ENCODE measurements around the gene SERPINA12.

SERPINA12 gene

GRCh38 chr14:94462763-94463572, 46.3 kb downstream of the SERPINA12 start:
- no peak for DNase-seq (ENCODE audit: low spot score)

GRCh38 chr14:94462219-94462551, 47.1 kb downstream of the SERPINA12 start:
- no peak for DNase-seq (ENCODE audit: low spot score)

GRCh38 chr14:94461526-94462218, 47.6 kb downstream of the SERPINA12 start:
- no peak for DNase-seq (ENCODE audit: low spot score)

DNA sequence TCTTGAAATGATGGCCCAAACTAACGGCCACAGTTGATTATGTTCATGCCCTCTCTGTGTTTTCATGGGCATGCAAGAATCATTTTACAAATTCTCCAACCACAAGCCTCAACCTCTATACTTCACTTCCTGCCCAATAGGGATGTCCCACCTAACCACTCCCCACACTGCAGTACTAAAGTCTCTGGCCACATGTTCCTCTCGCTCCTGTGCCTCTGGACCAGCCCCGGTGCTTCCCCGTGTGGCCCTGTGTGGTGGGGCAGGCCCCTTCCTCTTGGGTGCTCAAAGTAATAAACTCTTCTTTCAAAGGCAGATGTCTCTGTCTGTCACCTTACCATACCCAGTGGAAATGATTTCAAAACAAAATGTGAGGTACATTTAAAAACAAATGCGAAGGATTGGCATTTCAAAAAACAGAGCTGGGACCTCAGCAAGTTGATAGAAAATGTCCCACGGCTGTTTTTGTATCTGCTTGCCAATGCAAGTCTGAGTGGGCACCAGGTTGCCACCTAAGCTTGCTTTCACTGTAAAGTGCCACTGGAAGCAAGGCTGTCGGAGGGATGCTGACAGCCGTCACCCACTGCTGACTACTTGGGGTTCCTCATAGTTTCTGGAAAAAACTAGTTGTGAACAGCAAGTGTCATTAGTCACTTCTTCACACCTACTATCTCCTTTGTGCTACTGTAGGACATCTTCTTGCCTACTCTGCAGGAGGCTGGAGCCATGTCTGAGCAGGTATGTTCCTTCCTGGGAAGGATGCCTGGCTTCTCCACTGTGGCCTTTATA, 48.4 kb downstream of the SERPINA12 start:
- no peak for DNase-seq (ENCODE audit: low spot score)

- peak; percentile 70 for DNase-seq (ENCODE audit: low spot score)
These were observed 50.6 kb downstream of the SERPINA12 start for GRCh38 chr14:94458558-94459205.

DNA sequence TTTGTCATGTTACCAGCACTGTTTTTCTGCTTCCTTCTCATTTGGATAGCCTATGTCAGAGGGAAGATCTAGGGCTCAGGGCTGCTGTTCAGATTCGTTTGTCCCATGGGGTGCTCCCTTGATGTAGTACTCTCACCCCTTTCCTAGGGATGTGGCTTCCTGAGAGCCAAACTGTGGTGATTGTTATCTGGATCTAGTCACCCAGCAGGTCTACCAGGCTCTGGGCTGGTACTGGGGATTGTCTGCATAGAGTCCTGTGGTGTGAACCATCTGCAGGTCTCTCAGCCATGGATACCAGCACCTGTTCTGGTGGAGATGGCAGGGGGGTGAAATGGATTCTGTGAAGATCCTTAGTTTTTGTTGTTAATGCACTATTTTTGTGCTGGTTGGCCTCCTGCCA, 51.2 kb downstream of the SERPINA12 start:
- DNase-seq (ENCODE audit: low spot score): no peak

GRCh38 chr14:94455928-94456327, 53.3 kb downstream of the SERPINA12 start:
- DNase-seq (ENCODE audit: low spot score): no peak

DNA sequence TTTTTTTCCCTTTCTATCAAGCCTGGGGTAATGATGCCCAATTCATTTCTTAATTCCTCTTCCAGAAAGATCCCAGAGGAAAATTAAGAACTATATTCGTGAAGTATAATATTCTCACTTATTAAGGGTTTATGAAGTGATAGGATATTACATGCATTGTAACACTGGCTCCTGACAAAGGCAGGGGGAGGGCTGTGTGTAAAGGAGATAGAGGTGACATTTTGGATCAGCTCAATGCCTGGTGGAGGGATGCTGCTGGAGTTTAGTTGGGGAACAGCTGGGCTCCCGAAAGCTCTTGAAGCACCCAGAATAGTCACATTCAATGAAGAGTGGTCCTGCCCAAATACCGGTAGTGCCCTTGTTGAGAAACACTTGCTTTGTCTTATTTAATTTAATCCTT, 57.4 kb downstream of the SERPINA12 start:
- no peak for DNase-seq (ENCODE audit: low spot score)

- no peak for DNase-seq (ENCODE audit: low spot score)
These were observed 58.0 kb downstream of the SERPINA12 start for GRCh38 chr14:94451091-94451771.

DNA sequence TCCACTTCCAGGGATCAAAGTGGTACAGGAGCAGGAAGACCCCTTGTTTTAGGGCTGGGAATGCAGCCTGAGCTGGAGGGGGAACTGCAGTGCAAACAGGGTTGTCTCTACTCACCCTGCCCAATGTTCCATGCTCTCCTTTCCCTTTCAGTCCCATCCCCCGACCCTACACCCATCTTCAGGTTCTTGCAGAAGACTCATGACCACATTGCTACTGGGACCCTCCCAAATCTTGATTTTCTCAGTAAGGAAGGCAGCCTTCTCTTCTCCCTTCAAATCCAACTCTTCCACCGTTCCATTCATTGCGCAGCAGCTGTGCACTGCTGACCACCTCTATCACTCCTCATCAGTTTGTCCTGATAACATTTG, 58.6 kb downstream of the SERPINA12 start:
- no peak for DNase-seq (ENCODE audit: low spot score)

- DNase-seq (ENCODE audit: low spot score): no peak
These were observed 59.3 kb downstream of the SERPINA12 start for GRCh38 chr14:94449930-94450329.

GRCh38 chr14:94448071-94448808, 61.0 kb downstream of the SERPINA12 start:
- DNase-seq (ENCODE audit: low spot score): no peak

DNA sequence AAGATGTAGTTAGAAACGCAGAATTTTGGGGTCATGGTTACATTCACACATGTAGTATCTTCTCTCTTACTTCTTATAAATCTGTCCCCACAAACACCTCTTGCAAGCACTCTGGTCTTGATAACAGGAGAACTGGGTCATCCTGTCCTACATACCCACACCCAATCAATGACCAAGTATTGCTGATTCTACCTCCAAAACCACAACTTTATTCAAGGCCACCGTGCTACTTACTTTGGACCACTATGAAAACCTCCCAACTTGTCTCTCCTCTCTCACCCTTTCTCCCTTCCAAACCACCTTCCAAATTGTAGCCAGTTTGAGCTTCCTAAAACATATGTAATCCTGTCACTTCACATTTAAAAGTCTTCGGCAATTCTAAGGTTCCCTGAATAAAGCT, 62.1 kb downstream of the SERPINA12 start:
- DNase-seq (ENCODE audit: low spot score): no peak

DNA sequence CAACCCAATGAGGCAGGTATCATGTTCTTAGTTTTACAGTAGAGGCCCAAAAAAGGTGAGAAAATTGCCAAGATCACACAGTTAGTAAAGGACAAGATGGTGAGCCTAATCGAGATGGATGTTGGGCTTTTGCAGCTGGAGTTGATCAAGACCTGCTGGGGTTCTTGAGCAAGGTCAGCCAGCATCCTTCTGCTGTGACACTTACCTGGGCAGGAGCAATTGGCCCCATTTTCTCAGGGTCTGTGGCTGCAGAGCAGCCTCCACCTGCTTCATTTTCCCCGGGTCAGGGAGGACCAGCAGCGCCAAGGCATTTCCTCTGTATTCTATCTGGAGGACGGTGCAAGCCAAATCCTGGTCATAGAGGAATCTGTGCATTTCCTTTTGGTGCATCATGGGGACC, 63.1 kb downstream of the SERPINA12 start:
- DNase-seq (ENCODE audit: low spot score): no peak

DNA sequence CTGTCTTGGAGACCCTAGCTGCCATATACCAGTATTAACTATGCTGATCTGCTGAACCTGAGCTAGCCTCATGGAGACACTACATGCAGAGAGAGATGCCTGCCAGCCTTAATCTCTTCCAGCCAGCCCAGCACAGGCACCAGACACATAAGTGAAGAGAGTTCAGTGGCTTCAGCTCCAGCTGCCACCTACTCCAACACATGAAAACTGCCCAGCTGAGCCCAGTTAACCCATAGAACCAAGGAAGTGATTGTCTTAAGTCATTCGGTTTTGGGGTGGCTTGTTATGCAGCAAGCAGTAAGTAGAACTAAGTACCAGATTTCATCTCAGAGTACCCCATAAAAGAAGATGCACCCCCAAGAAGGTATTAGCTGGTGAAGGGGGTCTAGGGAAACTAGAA, 64.3 kb downstream of the SERPINA12 start:
- no peak for DNase-seq (ENCODE audit: low spot score)

DNA sequence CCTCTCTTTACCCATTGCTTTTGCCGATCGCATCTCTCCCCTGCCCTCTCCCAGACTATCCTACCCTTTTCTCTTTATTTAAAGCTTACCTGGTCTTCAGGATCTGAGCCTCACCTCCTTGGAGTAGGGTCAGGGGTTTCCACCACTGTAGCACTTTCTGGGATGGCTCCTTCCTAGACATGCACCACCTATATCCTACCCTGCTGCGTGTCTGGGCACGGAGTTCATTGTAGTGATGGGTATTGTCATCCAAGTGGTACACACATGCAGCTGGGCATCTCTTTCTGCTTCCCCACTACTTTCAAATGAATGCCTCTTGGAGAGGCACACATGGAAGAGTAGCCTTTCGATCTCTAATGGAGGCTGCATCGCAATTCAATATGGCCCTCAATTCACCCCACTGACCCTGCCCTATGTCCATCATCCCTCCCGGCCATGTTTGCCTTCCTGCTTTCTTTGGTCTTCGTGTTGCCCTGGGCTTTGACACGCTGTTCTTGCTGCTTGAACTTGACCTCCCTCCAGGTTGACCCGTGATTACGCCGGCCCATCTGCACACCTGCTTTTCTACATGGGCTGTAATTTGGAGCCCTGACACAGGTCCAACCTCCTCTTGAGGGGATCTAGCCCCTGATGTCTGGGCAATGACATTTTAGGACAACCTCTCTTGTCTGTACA, 67.6 kb downstream of the SERPINA12 start:
- DNase-seq (ENCODE audit: low spot score): no peak

DNA sequence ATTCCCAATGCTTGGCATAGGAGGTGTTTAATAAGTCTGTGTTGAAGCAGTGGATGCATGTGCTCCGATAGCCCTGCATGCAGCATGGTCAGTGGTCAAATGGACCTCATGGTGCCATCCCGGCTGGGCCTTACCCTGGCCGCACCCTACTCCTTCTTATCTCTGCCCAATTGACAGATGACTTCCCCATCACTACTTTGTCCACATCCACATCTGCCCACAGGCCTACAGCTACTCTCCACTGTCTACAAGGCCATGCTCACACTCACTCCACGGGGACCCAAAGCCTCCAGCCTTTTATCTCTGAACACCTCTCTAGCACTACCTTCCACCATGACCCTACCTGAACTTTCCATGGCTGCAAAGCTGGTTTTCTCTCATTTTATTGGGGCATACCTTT, 68.1 kb downstream of the SERPINA12 start:
- DNase-seq (ENCODE audit: low spot score): no peak

DNA sequence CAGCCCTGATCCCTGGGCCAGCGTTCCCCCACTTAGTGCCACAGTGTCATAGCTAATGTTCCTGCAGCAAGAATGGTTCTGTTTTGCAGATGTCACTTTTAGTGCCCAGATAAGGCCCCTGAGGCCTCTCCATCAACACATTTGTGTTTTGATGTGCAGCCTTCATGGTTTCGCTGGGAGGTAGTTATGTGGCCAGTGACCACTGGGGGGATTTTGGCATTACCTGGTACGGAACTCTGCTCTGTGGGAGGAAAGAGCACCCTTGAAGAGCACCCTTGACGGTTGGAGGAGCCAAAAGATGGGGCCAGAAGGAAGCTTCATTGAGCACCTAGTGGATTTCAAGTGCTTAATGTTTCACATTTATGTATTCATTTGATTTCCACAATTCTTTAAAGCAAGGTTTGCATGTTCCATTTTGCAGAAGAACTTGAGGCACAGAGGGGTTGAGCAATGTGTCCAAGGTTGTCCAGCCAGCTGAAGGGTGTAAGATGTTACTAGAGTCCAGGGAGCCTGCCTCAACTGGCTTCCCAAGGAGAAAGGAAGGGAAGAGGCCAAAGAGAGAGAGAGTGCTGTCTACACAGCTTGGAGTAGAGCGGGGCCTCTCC, 69.7 kb downstream of the SERPINA12 start:
- DNase-seq (ENCODE audit: low spot score): no peak
